ENCODE results near the gene ZSCAN21.

- TF ChIP-seq POLR2A (IDR thresholded peaks at IDR 0.05) (no peak), POLR2AphosphoS5 (IDR thresholded peaks at IDR 0.05) (no peak), CTCF (IDR thresholded peaks at IDR 0.05) (no peak), EP300 (IDR thresholded peaks at IDR 0.05; ENCODE audit: low read depth) (no peak)
Measured at GRCh38 chr7:100027197-100027596, 22.4 kb upstream of the ZSCAN21 start.
